Daoy (cell line): ENCODE results near the gene PTX4. TPM values are rescaled to one million over a fixed set of nuclear protein-coding genes. Genes with fewer than 3 reads are reported as not detected.

Source experiments
- DNase-seq: peaks from one replicate; pipeline ENCODE4 v3.0.0-alpha.2; 2015; ENCODE audit warnings: low read depth
- total RNA-seq: library from RNA; depleted of rRNA; stranded (reverse); fragments of >200 nt; shearing (Covaris generic); gene quantifications from 2 replicates; pipeline ENCODE4 v1.2.3, GENCODE V29; 2014

The PTX4 gene
- total RNA-seq, 1 experiment from 2014 or later: not detected

DNA sequence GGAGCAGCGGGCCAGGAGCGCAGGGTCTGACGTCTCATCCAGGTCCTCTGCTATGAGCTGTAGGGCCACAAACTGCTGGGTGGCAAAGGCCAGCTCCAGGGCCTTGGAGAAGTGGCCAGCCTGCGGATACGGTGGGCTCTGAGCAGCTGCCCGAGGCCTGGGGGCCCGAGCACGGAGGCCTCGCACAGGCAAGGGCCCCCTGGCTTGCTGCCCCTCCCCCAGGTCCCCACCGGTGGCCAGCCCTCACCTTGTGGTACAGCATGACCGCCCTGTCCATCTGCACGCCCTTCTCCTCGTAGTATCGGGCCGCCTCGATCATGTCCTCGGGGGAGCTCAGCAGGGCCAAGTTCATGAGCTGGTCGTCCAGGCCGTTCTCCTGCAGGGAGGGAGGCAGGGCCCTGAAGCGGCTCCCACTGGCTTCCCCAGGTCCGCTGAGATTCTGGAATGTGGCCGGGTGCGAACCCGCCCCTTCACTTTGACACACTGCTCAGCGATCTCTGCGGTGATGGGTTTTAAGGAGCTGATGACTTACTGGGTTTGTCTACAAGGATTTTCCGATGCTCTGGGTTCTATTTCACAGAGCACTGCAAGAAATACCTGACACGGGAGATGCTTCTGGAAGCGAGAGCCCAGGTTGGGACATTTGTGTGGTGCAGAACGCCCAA, 35.0 kb upstream of the PTX4 start:
- no peak for DNase-seq

DNA sequence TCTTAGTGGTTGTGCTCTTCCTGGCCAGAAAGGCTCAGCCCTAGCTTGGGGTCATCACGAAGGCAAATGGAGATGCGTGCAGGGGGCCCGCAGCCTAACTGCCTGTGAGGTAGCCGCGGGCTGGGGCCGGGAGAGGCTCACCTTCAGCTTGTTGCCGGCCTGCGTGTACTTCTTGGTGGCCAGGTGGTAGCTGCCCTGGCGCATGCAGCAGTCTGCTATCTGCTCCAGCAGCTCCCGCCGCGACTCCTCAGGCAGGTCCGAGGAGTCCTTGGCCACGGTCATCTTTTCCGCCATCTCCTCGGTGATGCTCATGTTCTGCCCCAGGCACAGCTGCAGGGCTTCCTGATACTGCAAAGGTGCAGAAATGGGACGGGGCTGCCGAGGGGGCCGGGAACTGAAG, 31.7 kb upstream of the PTX4 start:
- no peak for DNase-seq

DNA sequence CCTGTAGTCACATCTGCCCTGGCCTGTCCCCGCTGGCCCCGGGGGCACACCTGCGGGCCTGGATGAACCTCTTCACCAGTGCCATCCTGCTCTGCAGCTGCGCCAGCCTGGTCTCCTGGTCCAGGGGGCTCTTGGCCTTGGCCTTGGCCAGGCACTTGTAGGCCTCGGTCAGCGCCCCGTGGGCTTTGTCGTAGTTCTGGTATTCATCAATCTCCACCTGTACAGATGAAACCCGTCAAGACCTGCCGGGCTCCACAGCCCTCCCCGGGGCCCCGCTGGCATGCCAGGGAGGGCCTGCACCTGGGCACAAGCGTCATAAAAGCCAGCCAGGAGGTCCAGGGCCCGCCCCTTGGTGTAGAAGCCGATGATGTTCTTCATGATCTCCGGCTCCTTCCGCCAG, 31.1 kb upstream of the PTX4 start:
- no peak for DNase-seq

DNA sequence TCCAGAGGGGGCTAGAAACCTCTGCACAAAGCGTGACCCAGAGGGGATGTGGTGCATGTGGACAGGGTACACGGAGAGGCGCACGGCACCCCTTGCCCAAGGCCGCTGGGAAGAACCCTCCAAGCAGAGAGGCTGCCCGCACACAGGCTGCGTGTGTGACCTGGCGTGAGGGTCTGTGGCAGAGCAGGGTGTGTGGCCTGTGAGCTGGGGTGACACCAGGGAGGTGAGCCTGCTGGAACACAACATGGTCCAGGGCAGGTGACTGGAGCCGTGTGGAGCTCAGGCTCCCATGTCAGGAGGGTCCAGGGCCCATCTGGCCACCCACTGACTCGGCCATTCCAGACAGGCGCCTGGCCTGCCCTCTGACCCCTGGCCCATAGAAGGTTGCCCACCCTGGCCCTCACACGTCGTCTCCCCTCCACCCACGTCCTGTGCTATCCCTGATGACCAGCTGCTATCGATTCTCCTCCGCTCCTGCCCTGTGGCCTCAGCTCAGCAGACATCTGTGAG, 29.9 kb upstream of the PTX4 start:
- DNase-seq: no peak

DNA sequence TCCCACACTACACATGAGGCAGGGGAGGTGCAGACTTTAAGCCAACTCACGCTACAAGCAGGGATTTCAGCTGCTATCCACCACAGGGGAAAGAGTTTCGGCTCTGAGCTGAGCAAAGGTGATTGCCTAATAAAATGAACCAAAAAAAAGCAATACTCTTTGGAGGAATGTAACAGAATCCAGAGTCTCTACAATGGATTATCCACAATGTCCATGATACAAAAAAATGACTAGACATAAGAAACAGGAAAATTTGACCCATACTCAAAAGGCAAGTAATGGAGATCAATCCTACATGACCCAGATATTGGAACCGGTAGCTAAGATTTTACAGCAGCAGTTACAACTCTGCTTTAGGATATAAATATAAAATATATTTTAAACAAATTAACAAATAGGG, 25.8 kb upstream of the PTX4 start:
- DNase-seq: no peak

GRCh38 chr16:1512774-1513173, 24.0 kb upstream of the PTX4 start:
- DNase-seq: no peak

DNA sequence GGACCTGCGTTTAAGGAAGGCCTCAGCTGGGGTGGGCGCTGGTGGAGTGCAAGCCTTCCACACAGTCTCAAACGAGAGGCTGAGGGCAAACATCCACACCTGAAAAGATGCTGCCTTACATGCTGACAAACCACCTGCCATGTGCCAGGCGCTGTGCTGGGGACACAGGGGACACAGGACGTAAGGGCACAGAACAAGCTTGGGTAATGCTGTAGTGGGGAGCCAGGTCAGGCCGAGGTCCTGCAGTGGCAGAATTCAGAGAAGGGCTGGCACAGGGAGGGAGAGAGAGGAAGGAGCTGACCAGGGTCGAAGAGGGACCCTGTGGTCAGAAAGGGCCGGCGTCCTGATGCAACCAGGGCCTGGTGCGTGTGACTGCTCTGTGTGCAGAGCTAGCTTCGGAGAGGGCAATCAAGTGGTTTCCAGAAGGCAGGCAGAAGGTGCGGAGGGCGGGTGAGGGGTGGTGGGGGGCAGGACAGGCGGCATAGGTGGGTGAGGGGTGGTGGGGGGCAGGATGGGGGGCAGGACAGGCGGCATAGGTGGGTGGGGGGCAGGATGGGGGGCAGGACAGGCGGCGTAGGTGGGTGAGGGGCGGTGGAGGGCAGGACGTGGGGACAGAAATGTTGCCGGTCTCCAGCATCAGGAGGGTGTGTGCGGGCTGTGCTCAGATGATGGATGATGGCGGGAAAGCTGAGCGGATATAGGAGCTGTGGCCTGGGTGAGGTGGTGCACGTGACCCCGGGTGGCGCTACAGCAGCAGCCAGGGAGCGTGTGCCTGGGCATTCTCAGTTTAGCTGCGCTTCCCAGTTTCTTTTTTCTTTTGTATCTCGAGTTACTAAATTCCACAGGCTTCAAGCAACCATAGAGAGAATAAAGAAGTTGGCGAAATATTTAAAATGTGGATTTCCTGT, 23.2 kb upstream of the PTX4 start:
- DNase-seq: no peak

DNA sequence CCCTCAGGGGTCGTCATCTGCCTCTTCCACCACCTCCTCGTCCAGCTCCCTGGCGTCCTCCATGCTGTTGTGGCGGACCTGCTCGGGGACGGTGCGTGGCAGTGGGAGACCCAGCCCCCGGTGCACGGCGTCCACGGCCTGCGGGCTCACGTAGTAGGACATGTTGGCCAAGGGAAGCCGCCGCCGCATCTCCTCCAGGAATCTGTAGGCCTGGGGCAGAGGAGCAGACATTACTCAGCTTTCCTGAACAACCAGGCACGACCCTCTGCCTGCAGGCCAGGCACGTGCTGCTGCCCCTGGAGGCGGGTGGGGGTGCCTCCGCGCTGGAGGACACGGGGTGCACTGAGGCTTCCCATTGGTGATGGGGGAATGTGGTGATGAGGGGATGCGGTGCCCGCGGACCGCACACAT, 22.2 kb upstream of the PTX4 start:
- DNase-seq: no peak

DNA sequence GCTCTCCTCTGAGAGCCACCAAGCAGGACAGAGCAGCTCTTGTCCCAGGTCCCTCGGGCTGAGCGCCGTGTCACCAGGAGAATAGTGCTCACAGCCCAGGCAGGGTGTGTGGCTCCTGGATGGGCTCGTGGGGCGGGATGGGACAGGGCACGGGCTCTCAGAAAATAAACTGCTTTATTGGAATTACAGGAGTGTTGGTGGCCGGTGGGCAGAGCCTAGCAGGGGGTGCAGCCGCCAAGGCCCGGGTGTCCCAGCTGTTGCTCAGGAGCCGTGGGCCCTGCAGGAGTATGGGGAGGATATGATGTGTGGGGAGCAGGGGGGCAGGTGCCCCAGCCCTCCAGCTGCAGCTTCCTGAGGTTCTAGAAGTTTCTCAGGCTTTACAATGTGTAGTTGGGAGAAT, 21.5 kb upstream of the PTX4 start:
- DNase-seq: no peak

DNA sequence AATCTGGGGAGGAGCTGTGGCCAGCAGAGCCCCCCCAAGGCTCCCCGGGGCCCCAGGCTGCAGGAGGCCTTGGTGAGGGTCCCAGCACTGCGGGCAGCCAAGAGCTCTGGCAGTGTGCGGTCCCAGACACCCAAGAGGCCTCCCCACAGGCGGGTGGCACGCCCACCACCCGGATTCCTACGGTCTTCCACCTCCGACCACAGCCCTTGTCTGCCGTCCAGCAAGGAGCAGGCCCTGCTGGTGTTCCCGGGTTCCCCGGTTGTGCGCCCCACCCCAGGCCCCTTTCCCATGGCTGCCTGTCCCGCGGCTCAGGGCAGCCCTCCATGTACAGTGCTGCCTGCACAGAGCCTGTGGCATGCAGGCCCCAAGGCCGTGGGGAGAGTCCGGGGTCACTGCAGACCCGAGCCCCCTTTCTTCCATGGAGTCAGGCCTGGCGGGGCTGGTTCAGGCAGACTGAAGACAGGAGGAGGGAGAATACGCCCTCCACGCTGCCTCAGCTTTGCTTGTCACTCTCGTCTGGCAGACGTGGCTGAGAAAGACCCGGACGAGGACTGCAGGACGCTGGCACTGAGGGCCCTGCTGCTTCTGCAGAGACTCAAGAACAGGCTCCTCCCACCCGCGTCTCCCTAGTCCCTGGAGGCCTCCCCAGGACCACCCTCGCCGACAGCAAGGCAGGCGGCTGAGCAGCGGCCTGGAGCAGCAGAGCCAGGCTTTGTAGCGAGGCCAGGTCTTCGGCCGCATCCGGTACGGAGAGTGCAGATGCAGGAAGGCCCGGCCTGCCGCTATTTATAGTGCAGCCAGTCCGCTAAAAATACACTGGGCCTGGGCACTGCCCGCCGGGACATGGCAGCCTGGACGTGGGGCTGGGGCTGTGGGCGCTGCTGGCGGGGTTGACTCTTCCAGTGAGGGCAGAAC, 20.8 kb upstream of the PTX4 start:
- DNase-seq: no peak

GRCh38 chr16:1508494-1509187, 19.9 kb upstream of the PTX4 start:
- no peak for DNase-seq

DNA sequence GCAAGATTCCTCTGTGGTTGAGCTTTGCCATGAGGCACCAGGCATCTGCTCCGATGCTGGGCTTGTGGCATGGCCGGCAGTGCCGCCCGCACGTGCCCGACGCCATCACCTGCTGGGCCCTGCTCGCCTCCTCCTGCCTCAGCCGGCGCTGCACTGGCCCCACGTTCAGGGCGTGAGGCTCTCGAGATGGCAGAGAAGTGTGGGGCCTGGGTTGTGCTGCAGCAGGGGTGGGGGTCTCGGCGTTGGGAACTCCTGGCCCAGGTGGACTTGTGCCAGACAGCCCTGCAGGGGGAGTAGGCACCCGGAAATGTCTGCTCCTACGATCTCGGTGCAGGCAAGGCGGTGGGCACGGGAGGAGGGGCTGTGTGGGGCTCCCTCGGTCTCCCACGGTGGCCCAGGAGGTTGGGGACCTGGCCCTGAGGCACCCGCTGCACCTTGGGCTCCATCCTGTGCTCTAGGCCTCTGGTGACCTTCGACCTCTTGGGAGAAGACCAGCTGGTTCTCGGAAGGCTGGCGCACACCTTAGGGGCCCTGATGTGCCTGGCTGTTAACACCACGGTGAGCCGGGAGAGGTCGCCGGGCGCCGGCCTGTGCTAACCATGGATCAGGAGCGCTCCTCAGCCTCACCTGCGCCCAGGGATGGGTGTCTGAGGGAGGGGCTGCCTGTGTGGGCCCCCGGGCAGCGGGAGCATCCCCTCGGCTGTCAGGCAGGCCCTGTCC, 17.9 kb upstream of the PTX4 start:
- no peak for DNase-seq

DNA sequence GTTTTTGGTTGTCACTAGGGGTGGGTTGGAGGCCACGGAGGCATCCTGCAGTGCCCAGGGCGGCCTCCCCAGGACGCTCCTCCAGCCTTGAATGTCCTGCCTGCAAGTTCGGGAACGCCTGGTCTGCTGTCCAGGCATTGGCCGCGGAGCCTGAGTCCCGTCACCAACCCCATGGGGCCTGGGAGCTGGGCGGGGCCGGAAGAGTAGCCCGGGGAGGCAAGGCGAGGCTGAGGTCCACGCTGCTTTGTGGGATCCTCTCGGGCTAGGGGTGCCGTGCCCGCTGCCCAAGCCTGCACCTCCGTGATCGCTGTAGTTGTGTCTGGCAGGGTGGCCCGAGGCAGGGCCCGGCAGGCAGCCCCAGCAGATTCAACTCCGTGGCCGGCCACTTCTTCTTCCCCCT, 17.2 kb upstream of the PTX4 start:
- DNase-seq: no peak

GRCh38 chr16:1505073-1505844, 16.5 kb upstream of the PTX4 start:
- DNase-seq: no peak

DNA sequence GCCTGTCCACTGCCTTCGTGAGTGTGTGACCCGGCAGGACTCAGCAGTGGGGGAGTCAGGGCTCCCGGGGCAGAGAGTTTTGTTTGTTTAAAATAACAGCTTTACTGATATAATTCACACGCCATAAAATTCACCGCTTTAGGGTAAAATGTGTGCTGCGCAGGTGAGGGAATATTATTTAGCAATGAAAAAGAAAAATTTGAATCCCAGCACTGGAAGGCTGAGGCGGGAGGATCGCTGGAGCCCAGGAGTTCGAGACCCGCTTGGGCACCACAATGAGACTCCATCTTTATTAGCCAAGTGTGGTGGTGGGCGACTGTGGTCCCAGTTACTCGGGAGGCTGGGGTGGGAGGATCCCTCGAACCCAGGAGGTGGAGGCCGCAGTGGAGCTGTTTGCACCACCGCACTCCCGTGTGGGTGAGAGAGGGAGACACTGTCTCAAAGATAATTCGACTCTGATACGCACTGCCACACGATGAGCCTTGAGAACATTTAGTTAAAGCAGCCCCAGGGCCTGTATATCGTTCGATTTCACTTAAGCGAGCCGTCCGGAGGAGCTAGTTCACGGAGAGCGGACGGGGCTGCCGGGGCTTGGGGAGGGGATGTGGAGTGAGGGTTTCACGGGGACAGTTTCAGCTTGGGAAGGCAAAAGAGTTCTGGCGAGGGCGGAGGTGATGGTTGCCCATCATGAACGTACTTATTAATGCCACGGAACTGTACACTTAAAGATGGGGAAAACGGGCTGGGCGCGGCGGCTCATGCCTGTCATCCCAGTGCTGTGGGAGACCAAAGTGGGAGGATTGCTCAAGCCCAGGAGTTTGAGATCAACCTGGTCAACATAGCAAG, 14.6 kb upstream of the PTX4 start:
- no peak for DNase-seq

DNA sequence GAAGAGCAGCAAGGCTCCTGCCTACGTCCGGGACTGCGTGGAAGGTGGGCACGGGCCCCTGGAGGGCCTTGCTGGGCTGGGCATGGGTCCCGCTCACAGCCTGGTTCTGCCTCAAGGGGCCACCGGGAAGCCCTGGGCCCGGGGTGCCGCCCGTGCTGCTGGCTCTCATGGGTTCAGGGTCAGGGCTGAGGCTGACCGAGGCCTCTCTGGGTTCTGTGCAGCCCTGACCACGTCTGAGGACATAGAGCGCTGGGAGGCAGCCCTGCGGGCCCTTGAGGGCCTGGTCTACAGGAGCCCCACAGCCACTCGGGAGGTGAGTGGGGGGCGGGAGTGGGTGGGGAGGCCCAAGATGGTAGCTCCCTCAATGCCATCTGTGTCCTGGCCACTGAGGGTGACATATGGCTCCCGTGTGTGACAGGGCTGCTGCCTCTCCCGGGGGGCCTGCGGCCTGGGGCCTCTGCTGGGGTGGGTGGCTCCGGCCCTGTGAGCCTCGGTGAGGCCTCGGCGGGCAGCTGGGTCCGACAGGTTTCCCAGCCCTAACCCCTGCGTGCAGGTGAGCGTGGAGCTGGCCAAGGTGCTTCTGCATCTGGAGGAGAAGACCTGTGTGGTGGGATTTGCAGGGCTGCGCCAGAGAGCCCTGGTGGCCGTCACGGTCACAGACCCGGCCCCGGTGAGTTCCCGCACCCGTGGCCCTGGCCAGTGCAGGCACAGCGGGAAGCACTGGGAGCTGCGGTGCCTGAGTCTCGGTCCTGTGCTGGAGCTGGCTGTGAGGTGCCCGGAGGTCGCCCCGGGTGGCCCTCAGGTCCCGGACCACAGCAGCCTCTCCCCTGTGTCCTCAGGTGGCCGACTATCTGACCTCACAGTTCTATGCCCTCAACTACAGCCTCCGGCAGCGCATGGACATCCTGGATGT, 13.6 kb upstream of the PTX4 start:
- DNase-seq: no peak

GRCh38 chr16:1501630-1502029, 12.9 kb upstream of the PTX4 start:
- no peak for DNase-seq
